ENCODE results near the gene FLVCR2. TPM values are rescaled to one million over a fixed set of nuclear protein-coding genes. Genes with fewer than 3 reads are reported as not detected.

FLVCR2 gene
- total RNA-seq, 2 experiments from 2014 or later, result 2.8 to 7.6 TPM

DNA sequence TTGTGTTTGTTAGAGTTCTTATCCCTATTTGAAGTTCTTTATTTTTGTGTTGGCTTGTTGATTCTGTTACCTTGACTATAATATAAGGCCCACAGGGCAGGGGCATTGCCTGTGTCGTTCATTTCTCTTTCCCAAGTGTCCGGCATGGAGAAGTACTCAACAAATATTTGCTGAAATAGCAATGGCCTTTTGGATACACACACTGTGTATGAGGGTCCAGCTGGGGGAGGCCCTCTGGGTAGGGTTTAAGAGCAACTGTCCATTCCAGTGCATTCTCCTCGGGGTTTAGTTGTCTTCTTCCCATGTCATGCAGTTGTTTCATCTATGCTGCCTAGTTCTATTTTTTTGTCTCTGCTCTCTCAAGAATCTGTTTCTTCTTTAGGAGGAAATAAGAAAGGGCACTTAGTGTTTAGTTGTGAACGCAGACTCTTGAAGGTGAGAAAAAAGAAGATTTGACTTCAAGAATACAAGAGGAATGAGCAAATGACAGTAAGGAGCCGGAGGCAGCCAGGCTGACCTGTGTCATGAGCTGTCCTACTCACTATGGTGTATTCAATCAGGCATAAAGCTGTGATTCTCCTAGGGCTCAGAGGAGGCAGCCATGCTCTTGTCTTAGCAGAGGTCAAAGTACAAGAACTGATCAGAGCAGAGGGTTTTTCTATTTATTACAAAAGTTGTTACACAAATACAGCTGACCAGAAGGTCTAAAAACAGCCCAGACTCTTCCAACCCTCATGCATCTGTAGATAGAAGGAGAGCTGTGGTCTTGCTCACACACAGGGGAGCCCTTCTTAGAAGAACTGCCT lies 72.0 kb downstream of the FLVCR2 start:
- peaks cover 2% of the 10 kb centered on the region for H3K4me1 Mint-ChIP-seq (ENCODE audit: low read depth)
- DNase-seq, result no peak
- H3K27me3 Mint-ChIP-seq, result no peaks in the 10 kb centered on the region
- H3K27ac Mint-ChIP-seq, result no peak overlapping the region
- no peak overlapping the region for H3K4me3 Mint-ChIP-seq
- H3K9me3 Mint-ChIP-seq, result no peaks in the 10 kb centered on the region
- ChIA-PET CTCF (interaction anchor here (0.8 to 14.0 kb wide), 4 partner anchors 16 to 343 kb away, joined by 3 to 336 read pairs (median 3); partner anchors contain the start of gene FLVCR2), POLR2A (interaction anchor here (1.0 to 1.4 kb wide), 2 partner anchors 10 to 135 kb away, joined by 3 to 7 read pairs; partner anchors contain the start of genes ERG28 and TTLL5)
- intact Hi-C loops (cut with micrococcal nuclease), result no loop called here
- peaks cover 39% of the 10 kb centered on the region for H3K36me3 Mint-ChIP-seq

DNA sequence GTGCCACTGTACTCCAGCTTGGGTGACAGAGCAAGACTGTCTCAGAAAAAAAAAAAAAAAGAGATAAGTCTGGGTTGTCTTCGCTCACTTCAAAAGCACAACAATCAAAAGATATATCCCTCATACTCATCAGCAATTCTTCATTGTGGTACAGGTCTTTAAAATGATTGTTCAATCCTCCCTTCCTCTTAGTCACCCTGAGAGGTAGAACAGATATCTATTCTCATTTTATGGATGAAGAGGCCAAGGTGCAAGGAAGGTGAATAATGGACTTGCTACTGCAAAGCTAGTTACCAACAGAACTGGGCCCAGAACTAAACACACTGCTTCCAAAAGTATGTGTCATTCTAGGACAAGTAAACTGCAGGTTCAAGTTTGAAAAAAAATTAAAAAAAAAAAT lies 75.1 kb downstream of the FLVCR2 start:
- CTCF ChIA-PET, result interaction anchor here (0.6 to 14.0 kb wide), 38 partner anchors 12 to 653 kb away, joined by 3 to 336 read pairs (median 4); partner anchors contain the start of genes BATF, FLVCR2 and TMED10
- Mint-ChIP-seq H3K36me3 (peaks cover 33% of the 10 kb centered on the region), H3K4me1 (ENCODE audit: low read depth) (peaks cover 11% of the 10 kb centered on the region), H3K27ac (no peak overlapping the region), H3K27me3 (no peaks in the 10 kb centered on the region), H3K9me3 (no peaks in the 10 kb centered on the region), H3K4me3 (no peak overlapping the region)
- DNase-seq, result no peak
- intact Hi-C loops (cut with micrococcal nuclease), result no loop called here
- POLR2A ChIA-PET, result interaction anchor here (2.1 kb wide), 1 partner anchor 76 kb away, joined by 10 read pairs; no protein-coding TSS in a partner anchor

- Mint-ChIP-seq H3K27ac (no peak overlapping the region), H3K36me3 (peaks cover 30% of the 10 kb centered on the region)
- POLR2A ChIA-PET, result interaction anchor here (2.1 kb wide), 1 partner anchor 77 kb away, joined by 10 read pairs; no protein-coding TSS in a partner anchor
These were observed 75.8 kb downstream of the FLVCR2 start for GRCh38 chr14:75654127-75654732.

GRCh38 chr14:75655235-75655634 lies 76.8 kb downstream of the FLVCR2 start:
- Mint-ChIP-seq H3K4me1 (ENCODE audit: low read depth) (peaks cover 23% of the 10 kb centered on the region), H3K9me3 (no peaks in the 10 kb centered on the region), H3K36me3 (peaks cover 21% of the 10 kb centered on the region), H3K27ac (no peak overlapping the region), H3K27me3 (no peaks in the 10 kb centered on the region), H3K4me3 (no peak overlapping the region)
- ChIA-PET CTCF (interaction anchor here (1.0 to 14.0 kb wide), 25 partner anchors 8 to 351 kb away, joined by 3 to 336 read pairs (median 7); partner anchors contain the start of genes BATF and FLVCR2), POLR2A (interaction anchor here (2.1 kb wide), 1 partner anchor 78 kb away, joined by 10 read pairs; no protein-coding TSS in a partner anchor)
- no peak for DNase-seq
- intact Hi-C loops (cut with micrococcal nuclease), result no loop called here

More at GRCh38 chr14:75654127-75654732, 75.8 kb downstream of the FLVCR2 start:
- CTCF ChIA-PET, result interaction anchor here (0.6 to 14.0 kb wide), 45 partner anchors 9 to 350 kb away, joined by 3 to 336 read pairs (median 4); partner anchors contain the start of genes BATF and FLVCR2
- no peaks in the 10 kb centered on the region for H3K27me3 Mint-ChIP-seq
- peak; percentile 89 for DNase-seq
- no peak overlapping the region for H3K4me3 Mint-ChIP-seq
- intact Hi-C loops (cut with micrococcal nuclease), result loop anchor here (1.0 kb wide), 3 partner anchors 77 to 347 kb away; no protein-coding TSS in a partner anchor
- no peaks in the 10 kb centered on the region for H3K9me3 Mint-ChIP-seq
- H3K4me1 Mint-ChIP-seq (ENCODE audit: low read depth), result peaks cover 16% of the 10 kb centered on the region

DNA sequence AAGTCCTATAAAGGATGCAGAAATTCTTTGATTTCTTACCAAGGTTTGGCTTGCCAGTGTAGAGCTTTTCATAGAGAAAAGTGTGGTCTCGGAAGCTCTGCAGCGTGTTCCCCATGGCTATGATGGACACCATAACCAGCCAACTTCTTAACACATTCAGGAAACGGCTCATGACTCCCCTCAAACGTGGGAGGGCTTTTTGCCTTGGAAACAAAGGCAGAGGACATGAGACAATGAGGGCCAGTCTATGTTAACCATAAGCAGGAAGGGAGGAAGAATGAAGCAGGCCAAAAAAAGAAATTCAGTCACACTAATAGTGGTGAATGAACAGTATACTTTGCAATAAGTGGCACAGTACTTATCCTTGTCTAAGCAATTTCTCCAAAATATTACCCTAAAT lies 78.9 kb downstream of the FLVCR2 start:
- Mint-ChIP-seq H3K27ac (no peak overlapping the region), H3K4me1 (ENCODE audit: low read depth) (peaks cover 31% of the 10 kb centered on the region), H3K9me3 (no peaks in the 10 kb centered on the region), H3K27me3 (no peaks in the 10 kb centered on the region), H3K36me3 (peaks cover 13% of the 10 kb centered on the region), H3K4me3 (no peak overlapping the region)
- ChIA-PET POLR2A (no interaction called here), CTCF (interaction anchor here (1.8 to 14.0 kb wide), 3 partner anchors 83 to 168 kb away, joined by 6 to 336 read pairs (median 7); partner anchors contain the start of gene FLVCR2)
- DNase-seq, result no peak
- intact Hi-C loops (cut with micrococcal nuclease), result no loop called here

DNA sequence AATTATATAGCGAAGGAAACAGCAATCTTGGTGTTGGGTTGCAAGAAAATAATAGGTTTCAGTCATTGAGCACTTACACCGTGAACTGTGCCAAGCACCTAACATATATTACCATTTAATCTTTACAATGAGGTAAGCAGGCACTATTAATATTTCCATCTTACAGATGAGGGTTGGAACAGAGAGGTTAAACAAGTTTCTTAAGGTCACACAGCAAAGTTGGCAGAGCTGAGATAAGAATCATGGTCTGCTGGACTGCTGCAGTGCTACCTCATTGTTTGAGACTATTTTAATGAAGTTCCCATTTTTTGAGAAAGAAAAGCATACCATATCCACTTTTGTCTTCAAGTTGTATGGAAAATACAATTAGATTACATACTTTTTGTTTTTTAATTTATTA lies 80.5 kb downstream of the FLVCR2 start:
- Mint-ChIP-seq H3K27me3 (no peaks in the 10 kb centered on the region), H3K27ac (peak overlapping the region; percentile 46), H3K9me3 (no peaks in the 10 kb centered on the region), H3K4me1 (ENCODE audit: low read depth) (peaks cover 36% of the 10 kb centered on the region), H3K4me3 (no peak overlapping the region), H3K36me3 (peaks cover 10% of the 10 kb centered on the region)
- no peak for DNase-seq
- POLR2A ChIA-PET, result no interaction called here
- intact Hi-C loops (cut with micrococcal nuclease), result no loop called here
- CTCF ChIA-PET, result interaction anchor here (0.6 to 14.0 kb wide), 2 partner anchors 85 to 718 kb away, joined by 4 to 336 read pairs; partner anchors contain the start of gene FLVCR2

DNA sequence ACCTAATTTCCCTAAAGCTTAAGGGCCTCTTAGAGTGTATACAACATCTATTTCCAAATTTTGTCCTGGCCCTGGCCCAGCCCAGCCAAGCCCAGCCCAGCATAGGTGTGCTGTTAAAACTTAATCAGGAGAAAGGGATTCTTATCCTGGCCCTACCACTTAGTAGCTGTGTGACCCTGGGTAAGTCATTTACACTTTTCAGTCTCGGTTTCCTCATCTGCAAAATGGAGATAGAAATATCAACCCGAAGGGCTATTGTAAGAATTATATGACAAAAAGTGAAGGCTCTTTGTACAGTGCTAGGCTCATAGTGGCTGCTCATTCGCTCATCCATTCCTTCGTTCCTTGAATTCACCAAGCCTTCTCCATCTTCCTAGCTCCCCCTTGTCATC lies 81.8 kb downstream of the FLVCR2 start:
- intact Hi-C loops (cut with micrococcal nuclease), result loop anchor here (2.0 to 5.0 kb wide), 5 partner anchors 137 to 533 kb away; partner anchors contain the start of genes BATF, NEK9 and TMED10
- peak overlapping the region; percentile 90 for H3K27ac Mint-ChIP-seq
- H3K4me1 Mint-ChIP-seq (ENCODE audit: low read depth), result peaks cover 34% of the 10 kb centered on the region
- H3K4me3 Mint-ChIP-seq, result peak overlapping the region; percentile 96
- DNase-seq, result no peak
- H3K36me3 Mint-ChIP-seq, result peaks cover 12% of the 10 kb centered on the region
- H3K27me3 Mint-ChIP-seq, result no peaks in the 10 kb centered on the region
- CTCF ChIA-PET, result interaction anchor here (0.7 to 14.0 kb wide), 9 partner anchors 11 to 322 kb away, joined by 3 to 336 read pairs (median 5); partner anchors contain the start of gene FLVCR2
- POLR2A ChIA-PET, result interaction anchor here (0.6 to 1.9 kb wide), 10 partner anchors 9 to 322 kb away, joined by 3 to 9 read pairs (median 4); partner anchors contain the start of genes BATF, FLVCR2 and TGFB3
- no peaks in the 10 kb centered on the region for H3K9me3 Mint-ChIP-seq

DNA sequence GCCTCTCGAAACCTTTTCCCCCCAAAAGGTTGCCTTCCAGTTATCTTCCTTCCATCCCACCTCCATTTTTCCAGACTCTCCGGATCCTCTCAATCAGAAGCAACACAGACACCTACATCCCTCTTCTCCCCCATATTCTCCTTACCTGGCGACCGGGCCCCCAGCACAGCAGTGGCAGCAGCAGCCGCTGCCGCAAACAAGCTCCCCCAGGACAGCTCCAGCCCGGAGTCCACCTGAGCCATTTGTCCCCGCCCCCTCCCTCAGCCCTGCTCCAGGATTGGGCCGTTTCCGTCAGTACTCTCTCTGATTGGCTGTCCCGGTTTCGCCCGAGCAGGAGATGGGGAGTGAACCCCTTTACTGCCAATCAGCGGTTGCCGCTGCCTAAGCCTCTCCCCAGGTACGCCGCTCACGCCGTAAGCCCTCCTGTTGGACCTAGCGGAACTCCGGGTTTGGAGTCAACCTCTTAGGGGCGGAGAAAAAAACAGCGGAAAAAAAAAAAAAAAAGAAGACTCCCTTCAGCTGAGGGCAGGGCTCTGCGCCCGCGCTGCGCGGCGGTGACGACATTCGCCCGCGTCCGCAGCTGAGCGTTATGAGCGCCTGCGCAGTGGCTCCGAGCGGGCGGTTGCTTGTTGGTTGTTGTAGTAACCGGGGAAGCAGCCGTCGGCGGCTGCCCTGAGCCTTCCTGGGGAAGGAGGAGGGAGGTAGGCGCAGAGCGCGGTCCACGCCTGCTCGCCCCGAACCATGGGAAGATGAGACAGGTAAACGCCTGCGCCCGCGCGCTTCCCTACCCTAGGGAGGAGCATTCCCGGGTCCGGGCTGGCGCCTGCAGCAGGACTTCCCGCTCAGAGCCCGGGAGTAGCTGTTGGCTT lies 82.4 kb downstream of the FLVCR2 start, which contains the start of the genes ERG28 and TTLL5:
ERG28 (minus strand) TSS at position 247 of the 869 bp plus-strand sequence. CDS start 3,374 bp downstream, outside the sequence.
TTLL5 (plus strand) TSS at position 617 of the 869 bp plus-strand sequence. CDS start 1,904 bp downstream, outside the sequence.
- Mint-ChIP-seq H3K9me3 (no peaks in the 10 kb centered on the region), H3K27me3 (no peaks in the 10 kb centered on the region), H3K4me1 (ENCODE audit: low read depth) (peaks cover 34% of the 10 kb centered on the region), H3K4me3 (peak within 1 kb of the TSS; percentile 96), H3K27ac (peak within 1 kb of the TSS; percentile 90), H3K36me3 (peaks cover 13% of the 10 kb centered on the region)
- POLR2A ChIA-PET, result interaction anchor here (0.6 to 1.9 kb wide), 14 partner anchors 10 to 322 kb away, joined by 3 to 9 read pairs (median 3); partner anchors contain the start of genes BATF, FLVCR2 and TGFB3
- CTCF ChIA-PET, result interaction anchor here (0.5 to 14.0 kb wide), 11 partner anchors 11 to 591 kb away, joined by 3 to 336 read pairs (median 5); partner anchors contain the start of genes FLVCR2 and ZC2HC1C
- intact Hi-C loops (cut with micrococcal nuclease), result loop anchor here (1.0 to 5.0 kb wide), 6 partner anchors 138 to 534 kb away; partner anchors contain the start of genes BATF, NEK9 and TMED10
- DNase-seq, result peak; percentile 98

GRCh38 chr14:75661499-75661814 lies 83.0 kb downstream of the FLVCR2 start:
- H3K4me3 Mint-ChIP-seq, result peak overlapping the region; percentile 96
- intact Hi-C loops (cut with micrococcal nuclease), result loop anchor here (1.0 to 5.0 kb wide), 6 partner anchors 139 to 534 kb away; partner anchors contain the start of genes BATF, NEK9 and TMED10
- H3K36me3 Mint-ChIP-seq, result peaks cover 13% of the 10 kb centered on the region
- no peaks in the 10 kb centered on the region for H3K27me3 Mint-ChIP-seq
- peak overlapping the region; percentile 90 for H3K27ac Mint-ChIP-seq
- POLR2A ChIA-PET, result interaction anchor here (0.6 to 1.9 kb wide), 8 partner anchors 11 to 321 kb away, joined by 3 to 9 read pairs (median 4); partner anchors contain the start of genes FLVCR2 and TGFB3
- peaks cover 34% of the 10 kb centered on the region for H3K4me1 Mint-ChIP-seq (ENCODE audit: low read depth)
- CTCF ChIA-PET, result interaction anchor here (0.6 to 14.0 kb wide), 3 partner anchors 12 to 592 kb away, joined by 3 to 336 read pairs (median 3); partner anchors contain the start of genes FLVCR2 and ZC2HC1C
- no peak for DNase-seq
- H3K9me3 Mint-ChIP-seq, result no peaks in the 10 kb centered on the region

- Mint-ChIP-seq H3K27me3 (no peaks in the 10 kb centered on the region), H3K4me3 (peak overlapping the region; percentile 18), H3K27ac (no peak overlapping the region), H3K4me1 (ENCODE audit: low read depth) (peaks cover 31% of the 10 kb centered on the region), H3K9me3 (no peaks in the 10 kb centered on the region), H3K36me3 (peaks cover 13% of the 10 kb centered on the region)
- CTCF ChIA-PET, result interaction anchor here (1.2 to 2.2 kb wide), 3 partner anchors 8 to 319 kb away, joined by 3 to 7 read pairs (median 5); partner anchors contain the start of gene TGFB3
- intact Hi-C loops (cut with micrococcal nuclease), result loop anchor here (5.0 kb wide), 2 partner anchors 486 to 536 kb away; partner anchors contain the start of genes NEK9 and TMED10
- POLR2A ChIA-PET, result no interaction called here
- no peak for DNase-seq
These were observed 84.5 kb downstream of the FLVCR2 start for GRCh38 chr14:75662966-75663365.

Data from activated CD4-positive, alpha-beta memory T cell treated with anti-CD3 and anti-CD28 coated beads for 36 hours (primary cell).